ENCODE data around the gene ELMO3. TPM values are rescaled to one million over a fixed set of nuclear protein-coding genes. Genes with fewer than 3 reads are reported as not detected.

ELMO3 gene
- total and polyA plus RNA-seq, 9 donors: 1.1 to 14.8 (median 2.7) TPM; not detected in 1

DNA sequence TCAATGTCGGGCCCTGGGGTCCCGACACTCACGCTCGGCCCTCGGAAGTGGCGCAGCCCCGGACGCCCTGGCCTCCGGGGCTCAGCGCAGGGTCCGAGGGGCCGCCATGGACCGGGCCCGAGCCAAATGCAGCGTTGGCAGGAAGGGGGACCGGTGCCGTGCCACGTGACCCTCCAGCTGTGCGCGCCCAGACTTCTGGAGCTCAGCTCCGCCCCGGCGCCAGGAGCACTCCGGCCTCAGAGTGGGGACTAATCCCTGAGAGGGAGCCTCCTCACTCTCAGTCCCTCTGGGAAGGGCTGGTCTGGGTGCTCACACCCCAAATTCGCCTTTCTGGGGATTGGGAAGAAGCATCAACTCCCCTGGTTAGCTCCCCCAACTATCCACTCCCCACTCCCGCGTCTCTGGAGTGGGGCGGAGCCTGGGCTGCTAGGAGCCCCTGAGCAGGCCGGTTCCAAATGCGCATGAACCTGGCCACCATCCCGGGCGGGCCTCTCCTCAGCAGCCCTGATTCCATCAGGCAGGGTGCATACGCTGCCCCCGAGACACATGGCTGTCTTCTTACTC is 48.0 kb upstream of the ELMO3 start, which contains the start of gene B3GNT9:
B3GNT9 (minus strand) TSS at position 166 of the 564 bp plus-strand sequence. CDS start 513 bp downstream, outside the sequence.
- no peaks in the 10 kb centered on the region for H3K4me1 ChIP-seq (ENCODE audit: insufficient read depth)
- intact Hi-C loops (cut with DNase I): loop anchor here in 1 of 4 donors (10.0 kb wide), 1 partner anchor 256 kb away; no protein-coding TSS in a partner anchor
- peak within 1 kb of the TSS; percentile 55 for H3K4me3 ChIP-seq
- peak; percentile 83 to 90 (median 84) for DNase-seq
- H3K9me3 ChIP-seq: no peaks in the 10 kb centered on the region
- no peaks in the 10 kb centered on the region for H3K36me3 ChIP-seq
- H3K27me3 ChIP-seq: no peaks in the 10 kb centered on the region
- peak within 1 kb of the TSS; percentile 80 for H3K27ac ChIP-seq
- TF ChIP-seq EP300 (IDR thresholded peaks at IDR 0.05) (no peak), POLR2A (IDR thresholded peaks at IDR 0.05) (no peak)
- TF ChIP-seq, protein P1, sequence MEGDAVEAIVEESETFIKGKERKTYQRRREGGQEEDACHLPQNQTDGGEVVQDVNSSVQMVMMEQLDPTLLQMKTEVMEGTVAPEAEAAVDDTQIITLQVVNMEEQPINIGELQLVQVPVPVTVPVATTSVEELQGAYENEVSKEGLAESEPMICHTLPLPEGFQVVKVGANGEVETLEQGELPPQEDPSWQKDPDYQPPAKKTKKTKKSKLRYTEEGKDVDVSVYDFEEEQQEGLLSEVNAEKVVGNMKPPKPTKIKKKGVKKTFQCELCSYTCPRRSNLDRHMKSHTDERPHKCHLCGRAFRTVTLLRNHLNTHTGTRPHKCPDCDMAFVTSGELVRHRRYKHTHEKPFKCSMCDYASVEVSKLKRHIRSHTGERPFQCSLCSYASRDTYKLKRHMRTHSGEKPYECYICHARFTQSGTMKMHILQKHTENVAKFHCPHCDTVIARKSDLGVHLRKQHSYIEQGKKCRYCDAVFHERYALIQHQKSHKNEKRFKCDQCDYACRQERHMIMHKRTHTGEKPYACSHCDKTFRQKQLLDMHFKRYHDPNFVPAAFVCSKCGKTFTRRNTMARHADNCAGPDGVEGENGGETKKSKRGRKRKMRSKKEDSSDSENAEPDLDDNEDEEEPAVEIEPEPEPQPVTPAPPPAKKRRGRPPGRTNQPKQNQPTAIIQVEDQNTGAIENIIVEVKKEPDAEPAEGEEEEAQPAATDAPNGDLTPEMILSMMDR (IDR thresholded peaks at IDR 0.05): no peak
- 0 to 1% (median 0%) methylated on average over 25 to 34 of the region's 34 CpGs for WGBS, 3 donors

- Histone ChIP-seq H3K36me3 (no peaks in the 10 kb centered on the region), H3K4me3 (no peak overlapping the region), H3K9me3 (no peaks in the 10 kb centered on the region), H3K4me1 (ENCODE audit: insufficient read depth) (no peaks in the 10 kb centered on the region), H3K27ac (peak overlapping the region in 1 of 2 donors; percentile 80), H3K27me3 (no peaks in the 10 kb centered on the region)
- 40 to 48% (median 41%) methylated on average over 8 of the region's 8 CpGs for WGBS, 3 donors
- peak in 1 of 5 donors; percentile 20 for DNase-seq
- intact Hi-C loops (cut with DNase I): loop anchor here in 1 of 4 donors (10.0 kb wide), 1 partner anchor 257 kb away; no protein-coding TSS in a partner anchor
- no peak for TF ChIP-seq POLR2A (IDR thresholded peaks at IDR 0.05)
- TF ChIP-seq, protein P1 (IDR thresholded peaks at IDR 0.05): no peak
- no peak for TF ChIP-seq EP300 (IDR thresholded peaks at IDR 0.05)
Measured at GRCh38 chr16:67151431-67152097, 47.4 kb upstream of the ELMO3 start.

DNA sequence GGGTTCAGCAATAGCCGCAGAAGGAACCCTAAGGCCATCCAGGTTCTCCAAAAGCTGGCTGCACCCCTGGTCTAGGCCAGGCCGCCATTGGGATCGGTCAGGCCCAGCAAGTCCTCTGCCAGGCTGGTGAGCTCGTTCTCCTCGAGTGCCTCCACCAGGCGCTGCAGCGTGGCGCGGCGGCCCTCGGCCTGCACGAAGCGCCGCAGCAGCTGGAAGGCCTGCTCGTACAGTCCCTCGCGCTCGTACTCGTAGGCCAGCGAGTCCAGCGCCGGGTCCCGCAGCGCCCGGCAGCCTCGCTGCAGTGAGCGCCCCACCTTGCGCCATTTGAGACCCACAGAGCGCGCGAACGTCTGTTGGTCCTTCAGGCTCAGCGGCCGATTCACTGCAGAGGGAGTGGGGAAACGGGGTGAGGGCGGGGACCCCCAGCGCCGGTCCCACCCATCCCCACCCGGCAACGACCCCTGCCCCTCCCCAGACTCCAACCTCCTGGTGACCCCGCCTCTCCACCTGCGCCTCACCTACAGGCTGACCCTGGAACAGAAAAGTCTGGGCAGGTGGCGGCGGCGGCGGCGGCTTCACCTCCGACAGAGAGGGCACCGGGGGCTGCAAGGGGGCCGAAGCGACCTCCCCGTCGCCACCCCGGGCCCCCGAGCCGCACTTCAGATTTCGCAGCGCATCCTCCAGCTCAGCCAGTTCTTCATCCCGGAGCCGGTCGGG is 44.2 kb upstream of the ELMO3 start:
- intact Hi-C loops (cut with DNase I): loop anchor here (1.0 to 10.0 kb wide), 5 partner anchors 176 to 260 kb away; partner anchors contain the start of gene CES3 (in 1 of the 4)
- TF ChIP-seq, protein P1 (IDR thresholded peaks at IDR 0.05): no peak
- no peaks in the 10 kb centered on the region for H3K27me3 ChIP-seq
- no peak overlapping the region for H3K4me3 ChIP-seq
- no peaks in the 10 kb centered on the region for H3K9me3 ChIP-seq
- DNase-seq: no peak
- no peaks in the 10 kb centered on the region for H3K36me3 ChIP-seq
- H3K4me1 ChIP-seq (ENCODE audit: insufficient read depth): peaks cover 5% of the 10 kb centered on the region
- H3K27ac ChIP-seq: no peak overlapping the region
- WGBS, 3 donors: 26 to 33% (median 31%) methylated on average over 51 to 61 of the region's 61 CpGs

All from ovary (tissue), 9 donors.